ENCODE measurements around the gene LSG1.
"Not testable (repeated sequence)": the region's sequence is repeated elsewhere in the genome, so short reads cannot be mapped to it uniquely, and the experiment has no call there.

Gene LSG1

GRCh38 chr3:194623449-194624290, 48.3 kb downstream of the LSG1 start:
- no peak for DNase-seq (ENCODE audit: low read depth)
- no peak overlapping the region for H3K4me3 ChIP-seq (ENCODE audit: low read depth, low read length)

GRCh38 chr3:194622621-194623340, 49.2 kb downstream of the LSG1 start:
- no peak for DNase-seq (ENCODE audit: low read depth)
- H3K4me3 ChIP-seq (ENCODE audit: low read depth, low read length) = no peak overlapping the region

GRCh38 chr3:194621947-194622346, 50.0 kb downstream of the LSG1 start:
- DNase-seq (ENCODE audit: low read depth) = no peak
- no peak overlapping the region for H3K4me3 ChIP-seq (ENCODE audit: low read depth, low read length)

- no peak overlapping the region for H3K4me3 ChIP-seq (ENCODE audit: low read depth, low read length)
- DNase-seq (ENCODE audit: low read depth) = no peak
Observed at GRCh38 chr3:194620196-194620595, 51.8 kb downstream of the LSG1 start.

GRCh38 chr3:194619741-194620140, 52.2 kb downstream of the LSG1 start:
- no peak for DNase-seq (ENCODE audit: low read depth)
- no peak overlapping the region for H3K4me3 ChIP-seq (ENCODE audit: low read depth, low read length)

- no peak for DNase-seq (ENCODE audit: low read depth)
- H3K4me3 ChIP-seq (ENCODE audit: low read depth, low read length) = no peak overlapping the region
Observed at GRCh38 chr3:194618858-194619608, 53.0 kb downstream of the LSG1 start.

- no peak for DNase-seq (ENCODE audit: low read depth)
- H3K4me3 ChIP-seq (ENCODE audit: low read depth, low read length) = no peak overlapping the region
Observed at GRCh38 chr3:194617827-194618226, 54.2 kb downstream of the LSG1 start.

- no peak overlapping the region for H3K4me3 ChIP-seq (ENCODE audit: low read depth, low read length)
- DNase-seq (ENCODE audit: low read depth) = no peak
Observed at GRCh38 chr3:194617143-194617671, 54.8 kb downstream of the LSG1 start.

- DNase-seq (ENCODE audit: low read depth) = no peak
Observed at GRCh38 chr3:194615226-194615625, 56.8 kb downstream of the LSG1 start.

GRCh38 chr3:194612221-194612620, 59.8 kb downstream of the LSG1 start:
- DNase-seq (ENCODE audit: low read depth) = no peak
- no peak overlapping the region for H3K4me3 ChIP-seq (ENCODE audit: low read depth, low read length)

More at GRCh38 chr3:194615226-194615625, 56.8 kb downstream of the LSG1 start:
- no peak overlapping the region for H3K4me3 ChIP-seq (ENCODE audit: low read depth, low read length)

- no peak for DNase-seq (ENCODE audit: low read depth)
- no peak overlapping the region for H3K4me3 ChIP-seq (ENCODE audit: low read depth, low read length)
Observed at GRCh38 chr3:194610689-194611088, 61.3 kb downstream of the LSG1 start.

GRCh38 chr3:194609601-194610000, 62.4 kb downstream of the LSG1 start:
- no peak overlapping the region for H3K4me3 ChIP-seq (ENCODE audit: low read depth, low read length)
- no peak for DNase-seq (ENCODE audit: low read depth)

GRCh38 chr3:194608981-194609380, 63.0 kb downstream of the LSG1 start:
- no peak for DNase-seq (ENCODE audit: low read depth)
- H3K4me3 ChIP-seq (ENCODE audit: low read depth, low read length) = no peak overlapping the region

- no peak for DNase-seq (ENCODE audit: low read depth)
- no peak overlapping the region for H3K4me3 ChIP-seq (ENCODE audit: low read depth, low read length)
Observed at GRCh38 chr3:194607592-194608389, 64.2 kb downstream of the LSG1 start.

GRCh38 chr3:194606941-194607340, 65.0 kb downstream of the LSG1 start:
- no peak overlapping the region for H3K4me3 ChIP-seq (ENCODE audit: low read depth, low read length)

GRCh38 chr3:194606163-194606562, 65.8 kb downstream of the LSG1 start:
- no peak for DNase-seq (ENCODE audit: low read depth)
- H3K4me3 ChIP-seq (ENCODE audit: low read depth, low read length) = no peak overlapping the region

More at GRCh38 chr3:194606941-194607340, 65.0 kb downstream of the LSG1 start:
- DNase-seq (ENCODE audit: low read depth) = no peak

GRCh38 chr3:194605314-194605713, 66.7 kb downstream of the LSG1 start:
- H3K4me3 ChIP-seq (ENCODE audit: low read depth, low read length); DNase-seq (ENCODE audit: low read depth): not testable (repeated sequence)

- no peak for DNase-seq (ENCODE audit: low read depth)
- H3K4me3 ChIP-seq (ENCODE audit: low read depth, low read length) = no peak overlapping the region
Observed at GRCh38 chr3:194604837-194605236, 67.2 kb downstream of the LSG1 start.

GRCh38 chr3:194604126-194604525, 67.9 kb downstream of the LSG1 start:
- DNase-seq (ENCODE audit: low read depth) = no peak
- no peak overlapping the region for H3K4me3 ChIP-seq (ENCODE audit: low read depth, low read length)

Measured in skeletal muscle cell (primary cell).